Muscle layer of duodenum (tissue), 2 donors: Measurements from ENCODE around the gene PLEK2.
"Not testable (repeated sequence)": the region's sequence is repeated elsewhere in the genome, so short reads cannot be mapped to it uniquely, and the experiment has no call there.

ENCODE experiments used
- H3K27ac ChIP-seq: one replicate; pipeline ENCODE4 v1.7.0; 2013; ENCODE audit warnings: mild to moderate bottlenecking, low read length
- H3K27me3 ChIP-seq: one replicate; pipeline ENCODE4 v1.7.0; 2013; ENCODE audit warnings: low read depth, mild to moderate bottlenecking, control low read depth, low read length
- H3K36me3 ChIP-seq, 2 donors: one replicate each; pipeline ENCODE4 v1.7.0; 2013; ENCODE audit warnings: low read length in 2 of 2, control low read depth in 1 of 2, mild to moderate bottlenecking in 1 of 2; ENCODE audit not compliant: insufficient read depth in 2 of 2, control insufficient read depth in 1 of 2
- H3K4me1 ChIP-seq, 2 donors: one replicate each; pipeline ENCODE4 v1.7.0; 2013; ENCODE audit warnings: low read length in 2 of 2, mild to moderate bottlenecking in 2 of 2, control low read depth in 1 of 2, moderate library complexity in 1 of 2; ENCODE audit not compliant: insufficient read depth in 2 of 2, control insufficient read depth in 1 of 2
- H3K4me3 ChIP-seq, 2 donors: one replicate each; pipeline ENCODE4 v1.7.0; 2013; ENCODE audit warnings: low read length in 2 of 2, low read depth in 1 of 2, mild to moderate bottlenecking in 1 of 2
- H3K9me3 ChIP-seq, 2 donors: one replicate each; pipeline ENCODE4 v1.7.0; 2013; ENCODE audit warnings: low read length in 2 of 2, control low read depth in 1 of 2, mild to moderate bottlenecking in 1 of 2; ENCODE audit not compliant: control insufficient read depth in 1 of 2
- donor health status: healthy.

PLEK2 gene, protein sequence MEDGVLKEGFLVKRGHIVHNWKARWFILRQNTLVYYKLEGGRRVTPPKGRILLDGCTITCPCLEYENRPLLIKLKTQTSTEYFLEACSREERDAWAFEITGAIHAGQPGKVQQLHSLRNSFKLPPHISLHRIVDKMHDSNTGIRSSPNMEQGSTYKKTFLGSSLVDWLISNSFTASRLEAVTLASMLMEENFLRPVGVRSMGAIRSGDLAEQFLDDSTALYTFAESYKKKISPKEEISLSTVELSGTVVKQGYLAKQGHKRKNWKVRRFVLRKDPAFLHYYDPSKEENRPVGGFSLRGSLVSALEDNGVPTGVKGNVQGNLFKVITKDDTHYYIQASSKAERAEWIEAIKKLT

DNA sequence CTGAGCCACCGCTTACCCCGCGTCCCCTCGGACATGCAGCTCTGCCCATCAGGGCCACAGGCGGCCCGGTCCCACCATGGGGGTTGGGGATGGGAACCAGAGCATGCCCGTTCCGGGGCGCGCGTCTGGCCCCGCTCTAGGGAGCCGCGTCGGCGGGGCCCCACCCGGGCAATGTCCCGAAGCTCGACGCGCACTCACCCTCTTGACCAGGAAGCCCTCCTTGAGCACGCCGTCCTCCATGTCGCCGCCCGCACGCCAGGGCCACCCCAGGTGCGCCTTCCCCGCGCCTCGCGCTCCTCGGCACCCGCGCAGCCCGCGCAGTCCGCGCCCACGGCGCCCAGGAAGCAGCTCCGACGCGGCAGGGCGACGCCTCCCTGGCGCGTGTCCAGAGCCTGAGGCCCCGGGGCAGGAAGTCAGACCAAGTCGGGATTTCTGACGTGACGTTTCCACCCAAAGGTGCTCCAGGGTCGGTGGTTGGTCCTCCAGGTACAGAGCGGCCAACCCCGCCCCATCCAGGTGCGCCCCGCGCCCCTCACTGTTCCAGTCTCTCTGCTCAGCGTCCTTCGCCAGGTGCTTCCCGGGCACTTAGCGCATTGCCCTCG is at the start of gene PLEK2:
Gene PLEK2, minus strand, starts transcription at position 346 of the 602 bp plus-strand sequence. Its CDS starts 106 bp downstream, at position 240.
- Histone ChIP-seq H3K27ac (peak within 1 kb of the TSS; percentile 78), H3K4me1 (peaks cover 0 to 12% of the 10 kb centered on the region in 2 donors), H3K27me3 (no peaks in the 10 kb centered on the region), H3K4me3 (peak within 1 kb of the TSS; percentile 47 to 69), H3K9me3 (no peaks in the 10 kb centered on the region), H3K36me3 (no peaks in the 10 kb centered on the region)

DNA sequence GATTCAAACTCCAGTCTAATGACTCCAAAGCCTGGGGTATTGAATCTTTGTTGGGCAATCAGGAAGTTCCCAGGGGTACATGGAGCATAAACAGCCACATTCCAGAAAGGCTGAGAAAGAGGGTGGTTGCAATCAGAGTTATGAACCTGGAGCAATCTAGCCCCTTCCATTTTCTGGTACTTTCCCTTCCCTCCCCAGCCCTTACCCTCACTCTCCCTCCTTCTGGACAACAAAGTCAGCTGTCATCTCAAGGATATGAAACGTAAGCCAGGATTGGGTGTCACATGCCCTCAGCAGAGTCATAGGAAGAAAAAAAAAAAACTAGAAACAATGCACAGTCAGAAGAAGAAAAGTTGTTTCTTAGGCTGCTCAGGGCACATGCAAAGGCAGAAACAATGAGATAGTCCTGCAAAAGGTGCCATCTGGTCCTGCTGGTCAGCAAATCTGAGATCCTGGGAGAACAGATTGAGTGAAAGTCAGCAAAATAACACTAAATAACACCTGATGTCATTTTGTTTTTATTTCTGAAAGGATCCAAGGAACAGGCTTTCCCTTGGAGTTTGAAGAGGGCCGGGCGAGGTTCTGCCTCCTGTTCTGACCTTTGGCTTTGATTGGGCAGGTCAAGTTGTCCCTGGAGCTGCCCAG is 49.5 kb upstream of the PLEK2 start:
- no peak overlapping the region for H3K27ac ChIP-seq
- H3K4me1 ChIP-seq = no peaks in the 10 kb centered on the region
- no peaks in the 10 kb centered on the region for H3K36me3 ChIP-seq

DNA sequence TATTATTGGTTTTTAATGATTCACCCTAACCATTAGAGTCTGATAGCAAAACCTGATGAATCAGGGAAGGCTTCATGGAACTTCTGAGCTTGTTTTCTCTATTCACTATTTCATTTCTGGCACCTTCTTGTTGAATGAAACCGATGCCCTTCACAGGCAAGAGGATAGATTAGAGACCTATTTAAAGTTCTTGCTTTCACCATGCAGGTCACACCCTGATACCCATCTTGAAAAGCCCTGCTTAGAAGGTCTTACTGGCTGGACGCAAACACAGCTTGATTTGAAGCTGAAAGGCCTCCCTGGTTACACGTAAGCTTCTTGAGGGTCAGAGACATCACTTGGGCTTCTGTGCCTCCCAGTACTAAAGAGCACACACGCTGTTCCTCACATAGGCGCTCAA is 47.4 kb upstream of the PLEK2 start:
- no peak overlapping the region for H3K27ac ChIP-seq
- no peaks in the 10 kb centered on the region for H3K9me3 ChIP-seq
- H3K4me3 ChIP-seq = no peak overlapping the region
- H3K27me3 ChIP-seq = no peaks in the 10 kb centered on the region
- H3K36me3 ChIP-seq = no peaks in the 10 kb centered on the region
- no peaks in the 10 kb centered on the region for H3K4me1 ChIP-seq

More for the DNA sequence above, 49.5 kb upstream of the PLEK2 start:
- no peaks in the 10 kb centered on the region for H3K27me3 ChIP-seq
- H3K9me3 ChIP-seq = no peaks in the 10 kb centered on the region
- H3K4me3 ChIP-seq = no peak overlapping the region

DNA sequence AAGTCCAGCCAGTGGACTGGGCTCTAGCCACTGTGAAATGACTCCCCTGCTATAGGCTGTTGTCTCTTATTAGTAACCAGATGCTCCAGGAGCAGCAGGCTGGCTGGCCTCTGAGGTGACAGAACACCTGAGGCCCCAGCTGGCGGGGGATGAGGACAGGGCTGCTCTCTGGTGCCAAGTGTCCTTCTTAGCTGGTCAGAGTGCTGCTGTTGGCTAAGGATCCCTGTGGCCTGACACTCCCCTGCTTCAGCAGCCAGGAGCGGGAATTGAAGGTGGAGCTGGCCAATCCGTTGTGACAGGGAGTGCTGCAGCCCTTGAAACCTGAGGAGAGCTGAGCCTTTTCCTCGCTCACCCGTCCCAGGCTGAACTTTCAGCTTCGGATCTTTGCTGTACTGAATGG is 45.8 kb upstream of the PLEK2 start:
- Histone ChIP-seq H3K4me3 (no peak overlapping the region), H3K9me3 (no peaks in the 10 kb centered on the region), H3K36me3 (no peaks in the 10 kb centered on the region), H3K27me3 (no peaks in the 10 kb centered on the region), H3K27ac (no peak overlapping the region), H3K4me1 (no peaks in the 10 kb centered on the region)

DNA sequence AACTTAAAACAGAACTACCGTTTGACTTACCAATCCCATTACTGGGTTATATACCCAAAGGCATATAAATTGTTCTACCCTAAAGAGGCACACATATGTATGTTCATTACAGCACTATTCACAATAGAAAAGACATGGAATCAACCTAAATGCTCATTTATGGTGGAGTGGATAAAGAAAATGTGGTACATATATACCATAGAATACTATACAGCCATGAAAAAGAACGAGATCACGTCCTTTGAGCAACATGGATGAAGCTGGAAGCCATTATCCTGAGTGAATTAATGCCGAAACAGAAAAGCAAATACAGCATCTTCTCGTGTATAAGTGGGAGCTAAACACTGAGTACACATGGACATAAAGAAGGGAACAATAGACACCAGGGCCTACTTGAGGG is 44.8 kb upstream of the PLEK2 start:
- Histone ChIP-seq H3K27me3 (no peaks in the 10 kb centered on the region), H3K4me1 (no peaks in the 10 kb centered on the region), H3K9me3 (no peaks in the 10 kb centered on the region), H3K27ac (no peak overlapping the region), H3K4me3 (no peak overlapping the region), H3K36me3 (no peaks in the 10 kb centered on the region)

DNA sequence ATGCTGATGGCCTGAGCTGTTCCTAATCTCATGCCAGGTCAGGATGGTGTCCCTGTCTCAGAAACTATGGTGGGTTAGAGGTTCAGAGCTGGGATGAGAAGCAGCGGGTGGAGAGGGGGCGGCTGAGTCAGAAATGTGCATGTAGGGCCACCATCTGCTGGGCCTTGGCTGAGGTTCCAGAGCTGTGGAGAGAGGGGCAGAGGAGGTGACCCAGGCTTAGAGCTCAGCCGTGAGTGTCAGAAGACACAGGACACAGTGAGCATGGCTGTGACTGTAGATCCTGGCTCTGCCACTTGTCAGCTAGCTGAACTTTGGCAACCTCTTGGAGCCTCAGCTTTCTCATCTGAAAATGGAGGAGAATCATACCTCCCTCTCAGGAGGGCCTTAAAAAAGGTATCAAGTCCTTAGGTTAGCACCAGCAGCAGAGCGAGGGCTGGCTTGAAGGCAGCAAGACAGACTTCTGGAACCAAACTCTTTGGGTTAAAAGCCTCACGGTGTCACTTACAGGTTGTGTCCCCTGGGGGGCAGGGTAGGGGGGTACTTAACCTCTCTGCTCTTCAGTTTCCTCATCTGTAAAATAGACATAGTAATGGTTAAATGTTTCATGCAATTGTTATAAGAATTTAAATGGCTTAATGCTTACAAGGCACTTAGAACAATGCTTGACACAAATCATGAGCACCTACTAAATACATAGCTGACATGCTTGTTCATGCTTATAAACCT is 41.8 kb upstream of the PLEK2 start:
- Histone ChIP-seq H3K4me3 (no peak overlapping the region), H3K9me3 (no peaks in the 10 kb centered on the region), H3K27me3 (no peaks in the 10 kb centered on the region), H3K36me3 (no peaks in the 10 kb centered on the region), H3K4me1 (no peaks in the 10 kb centered on the region), H3K27ac (no peak overlapping the region)

DNA sequence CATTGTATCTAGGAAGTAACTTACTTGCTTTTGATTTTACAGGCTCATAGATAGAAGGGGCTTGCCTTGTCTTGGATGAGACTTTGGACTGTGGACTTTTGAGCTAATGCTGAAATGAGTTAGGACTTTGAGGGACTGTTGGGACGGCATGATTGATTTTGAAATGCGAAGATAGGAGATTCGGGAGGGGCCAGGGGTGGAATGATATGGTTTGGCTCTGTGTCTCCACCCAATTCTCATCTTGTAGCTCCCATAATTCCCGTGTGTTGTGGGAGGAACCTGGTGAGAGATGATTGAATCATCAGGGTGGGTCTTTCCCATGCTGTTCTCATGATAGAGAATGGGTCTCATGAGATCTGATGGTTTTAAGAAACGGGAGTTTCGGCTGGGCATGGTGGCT is 39.7 kb upstream of the PLEK2 start:
- H3K27me3 ChIP-seq, H3K9me3 ChIP-seq, H3K4me1 ChIP-seq, H3K27ac ChIP-seq, H3K36me3 ChIP-seq, H3K4me3 ChIP-seq: not testable (repeated sequence)

DNA sequence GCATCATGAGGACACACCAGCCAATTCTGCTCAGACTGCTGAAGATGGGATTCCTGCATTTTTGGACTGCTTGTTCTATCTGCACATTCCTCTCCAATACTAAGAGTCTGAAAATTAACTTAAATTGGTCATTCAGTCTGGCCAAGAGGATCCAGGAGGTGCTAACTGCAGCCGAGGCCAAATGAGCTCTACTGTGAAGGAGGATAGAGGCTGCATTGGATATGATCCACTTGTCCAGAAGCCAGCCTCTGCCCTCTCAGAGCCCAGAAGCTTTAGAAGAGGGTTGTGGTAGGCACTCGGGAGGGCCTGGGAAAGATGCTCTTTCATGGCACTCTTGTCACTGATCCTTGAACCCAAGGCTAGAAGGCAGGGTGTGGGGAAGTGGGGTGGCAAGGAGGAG is 37.1 kb upstream of the PLEK2 start:
- H3K36me3 ChIP-seq = no peaks in the 10 kb centered on the region
- H3K27me3 ChIP-seq = no peaks in the 10 kb centered on the region
- H3K4me1 ChIP-seq = peaks cover 0 to 3% of the 10 kb centered on the region in 2 donors
- no peak overlapping the region for H3K27ac ChIP-seq
- no peaks in the 10 kb centered on the region for H3K9me3 ChIP-seq
- H3K4me3 ChIP-seq = no peak overlapping the region

DNA sequence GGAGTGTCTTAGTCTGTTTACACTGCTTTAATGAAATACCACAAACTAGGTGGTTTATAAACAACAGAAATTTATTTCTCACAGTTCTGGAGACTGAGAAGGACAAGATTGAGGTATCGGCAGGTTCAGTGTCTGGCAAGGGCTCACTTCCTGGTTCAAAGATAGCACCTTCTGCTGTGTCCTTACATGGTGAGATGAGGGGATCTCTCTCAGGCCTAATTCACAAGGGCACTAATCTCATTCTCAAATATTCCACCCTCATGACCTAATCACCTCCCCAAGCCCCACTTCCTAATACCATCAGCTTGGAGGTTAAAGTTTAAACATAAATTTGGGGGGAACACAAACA is 35.0 kb upstream of the PLEK2 start:
- Histone ChIP-seq H3K9me3 (no peaks in the 10 kb centered on the region), H3K4me1 (peaks cover 0 to 3% of the 10 kb centered on the region in 2 donors), H3K27ac (no peak overlapping the region), H3K27me3 (no peaks in the 10 kb centered on the region), H3K4me3 (no peak overlapping the region), H3K36me3 (no peaks in the 10 kb centered on the region)

DNA sequence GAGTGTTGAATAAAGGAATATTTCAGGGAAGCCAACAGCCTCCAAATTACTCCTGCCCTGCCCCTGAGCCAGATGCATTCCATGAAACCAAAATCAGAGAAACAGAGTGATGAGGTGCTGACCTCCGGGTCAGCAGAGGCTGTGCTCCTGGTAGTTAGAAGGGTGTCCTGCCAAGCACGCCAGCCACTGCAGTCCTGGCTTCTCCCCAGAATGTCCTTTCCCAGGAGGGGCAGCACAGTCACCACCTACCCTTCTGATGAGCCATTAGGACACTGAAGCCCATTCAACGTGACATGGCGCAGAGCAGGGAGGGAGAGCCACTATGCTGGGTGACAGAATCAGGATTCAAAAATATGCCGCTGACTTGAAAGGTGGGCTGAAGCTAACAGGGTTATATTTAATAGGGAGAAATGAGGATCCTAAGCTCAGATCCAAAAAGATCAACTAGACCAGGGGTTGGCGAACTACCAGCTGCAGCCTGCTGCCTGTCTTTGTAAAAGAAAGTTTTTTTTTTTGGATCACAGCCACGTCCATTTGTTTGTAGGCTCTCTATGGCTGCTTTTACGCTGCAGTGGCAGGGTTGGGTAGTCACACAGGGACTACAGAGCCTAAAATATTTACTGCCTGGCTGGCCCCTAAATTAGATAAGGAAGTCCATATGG is 34.5 kb upstream of the PLEK2 start:
- Histone ChIP-seq H3K27me3 (no peaks in the 10 kb centered on the region), H3K4me3 (no peak overlapping the region), H3K36me3 (no peaks in the 10 kb centered on the region), H3K4me1 (peaks cover 0 to 3% of the 10 kb centered on the region in 2 donors), H3K9me3 (no peaks in the 10 kb centered on the region), H3K27ac (no peak overlapping the region)

DNA sequence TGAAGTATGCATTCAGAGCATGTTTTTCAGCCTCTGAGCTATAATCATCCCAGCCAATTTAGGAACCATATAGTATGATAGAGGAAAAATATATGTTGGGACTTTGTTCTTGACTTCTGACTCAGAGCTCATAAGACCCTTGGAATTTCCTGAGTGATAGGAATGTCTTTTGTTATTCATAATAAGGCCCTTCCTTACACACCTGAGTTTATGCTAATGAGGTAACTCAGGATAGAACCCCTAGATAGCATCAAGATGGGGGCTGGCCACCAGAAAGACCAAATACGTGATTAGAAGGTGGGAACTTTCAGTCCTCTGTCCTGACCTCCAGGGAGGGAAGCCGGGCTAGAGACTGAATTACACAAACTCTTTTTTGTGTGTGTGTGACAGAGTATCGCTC is 32.4 kb upstream of the PLEK2 start:
- Histone ChIP-seq H3K27ac (no peak overlapping the region), H3K9me3 (no peaks in the 10 kb centered on the region), H3K4me3 (no peak overlapping the region), H3K27me3 (no peaks in the 10 kb centered on the region), H3K4me1 (peaks cover 0 to 3% of the 10 kb centered on the region in 2 donors), H3K36me3 (no peaks in the 10 kb centered on the region)
